Large intestine (tissue), 3 donors: ENCODE data around the gene EVL. TPM values are rescaled to one million over a fixed set of nuclear protein-coding genes. Genes with fewer than 3 reads are reported as not detected.
"Not testable (repeated sequence)": the region's sequence is repeated elsewhere in the genome, so short reads cannot be mapped to it uniquely, and the experiment has no call there.

ENCODE experiments used
- DNase-seq, 2 donors: peaks; one replicate each; pipeline versions ENCODE4 v3.0.0 to v3.0.0-alpha.2; 2013
- H3K27ac ChIP-seq: one replicate; pipeline ENCODE4 v1.5.1; 2013; ENCODE audit warnings: low read length
- H3K27me3 ChIP-seq: 2 replicates; pipeline ENCODE4 v1.6.1; 2013; ENCODE audit warnings: low read length; ENCODE audit not compliant: control insufficient read depth, insufficient read depth
- H3K36me3 ChIP-seq: 2 replicates; pipeline ENCODE4 v1.6.1; 2013; ENCODE audit warnings: low read length; ENCODE audit not compliant: control insufficient read depth, insufficient read depth
- H3K4me1 ChIP-seq: one replicate; pipeline ENCODE4 v1.6.1; 2013; ENCODE audit warnings: low read length; ENCODE audit not compliant: control insufficient read depth, insufficient read depth
- H3K4me3 ChIP-seq: one replicate; pipeline ENCODE4 v1.5.1; 2013; ENCODE audit warnings: low read length
- H3K9me3 ChIP-seq: one replicate; pipeline ENCODE4 v1.6.1; 2013; ENCODE audit warnings: mild to moderate bottlenecking, low read depth, low read length, moderate library complexity; ENCODE audit not compliant: control insufficient read depth
- WGBS: methylation state at CpG from one replicate; pipeline ENCODE4 v1.1.5; 2013; ENCODE audit warnings: low lambda C conversion rate; ENCODE audit not compliant: insufficient coverage; 5-methylcytosine and 5-hydroxymethylcytosine counted together
- polyA plus RNA-seq: library from polyadenylated mRNA; unstranded; fragments of 120-200 nt; gene quantifications from one replicate; pipeline ENCODE4 v1.2.1, GENCODE V29; 2013

The EVL gene
- polyA plus RNA-seq, 1 donor: 119 TPM

GRCh38 chr14:100165831-100166440 is 100.7 kb downstream of the EVL start:
- DNase-seq: no peak
- no CpG with 5 or more reads among the region's 16 CpGs for WGBS
- Histone ChIP-seq H3K9me3 (no peaks in the 10 kb centered on the region), H3K27ac (no peak overlapping the region), H3K27me3 (peaks cover 14% of the 10 kb centered on the region), H3K4me1 (peaks cover 10% of the 10 kb centered on the region), H3K4me3 (peak overlapping the region; percentile 10), H3K36me3 (no peaks in the 10 kb centered on the region)

DNA sequence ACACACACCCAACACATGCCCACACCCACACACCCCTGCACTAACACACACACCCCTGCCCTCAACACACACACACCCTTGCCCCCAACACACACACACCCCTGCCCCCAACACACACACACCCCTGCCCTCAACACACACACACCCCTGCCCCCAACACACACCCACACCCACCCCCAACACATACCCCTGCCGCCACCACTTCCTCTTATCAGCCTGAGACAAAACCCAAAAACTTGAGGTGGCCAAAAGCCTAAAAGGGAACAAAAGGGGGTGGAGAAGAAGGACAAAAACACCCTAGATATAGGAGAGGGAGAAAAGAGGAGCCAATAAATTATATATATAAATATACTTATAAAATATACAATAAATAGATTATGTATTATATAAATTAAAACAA is 103.3 kb downstream of the EVL start:
- no CpG with 5 or more reads among the region's 1 CpG for WGBS
- Histone ChIP-seq H3K4me3 (no peak overlapping the region), H3K27ac (no peak overlapping the region), H3K27me3 (peaks cover 11% of the 10 kb centered on the region), H3K36me3 (no peaks in the 10 kb centered on the region), H3K4me1 (peaks cover 10% of the 10 kb centered on the region), H3K9me3 (no peaks in the 10 kb centered on the region)
- no peak for DNase-seq

DNA sequence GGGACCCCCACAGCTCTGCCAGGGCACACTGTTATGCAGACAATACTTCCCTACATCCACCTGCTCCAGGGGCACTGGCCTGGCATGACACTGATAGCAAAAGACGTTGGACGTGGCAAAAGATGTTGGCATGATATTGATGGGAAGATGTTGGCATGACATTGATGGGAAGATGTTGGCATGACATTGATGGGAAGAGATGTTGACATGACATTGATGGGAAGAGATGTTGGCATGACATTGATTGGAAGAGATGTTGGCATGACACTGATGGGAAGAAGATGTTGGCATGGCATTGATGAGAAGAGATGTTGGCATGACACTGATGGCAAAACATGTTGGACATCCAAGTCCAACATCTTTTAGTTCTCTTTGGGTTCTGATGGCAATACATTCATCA is 105.7 kb downstream of the EVL start:
- WGBS: no CpG with 5 or more reads among the region's 2 CpGs
- Histone ChIP-seq H3K4me1 (peaks cover 6% of the 10 kb centered on the region), H3K9me3 (no peaks in the 10 kb centered on the region), H3K27me3 (peaks cover 8% of the 10 kb centered on the region), H3K4me3 (no peak overlapping the region), H3K27ac (no peak overlapping the region), H3K36me3 (no peaks in the 10 kb centered on the region)
- no peak for DNase-seq

- Histone ChIP-seq H3K4me1 (no peaks in the 10 kb centered on the region), H3K27ac (no peak overlapping the region), H3K27me3 (no peaks in the 10 kb centered on the region), H3K4me3 (no peak overlapping the region), H3K36me3 (no peaks in the 10 kb centered on the region), H3K9me3 (no peaks in the 10 kb centered on the region)
- no peak for DNase-seq
- WGBS: no CpG with 5 or more reads among the region's 5 CpGs
Measured at GRCh38 chr14:100172811-100173210, 107.6 kb downstream of the EVL start.

GRCh38 chr14:100173353-100173752 is 108.1 kb downstream of the EVL start:
- Histone ChIP-seq H3K9me3 (no peaks in the 10 kb centered on the region), H3K36me3 (no peaks in the 10 kb centered on the region), H3K4me1 (no peaks in the 10 kb centered on the region), H3K27ac (no peak overlapping the region), H3K27me3 (no peaks in the 10 kb centered on the region), H3K4me3 (no peak overlapping the region)
- DNase-seq: no peak
- WGBS: 20% methylated on average over 1 of the region's 7 CpGs

GRCh38 chr14:100176811-100177327 is 111.6 kb downstream of the EVL start:
- Histone ChIP-seq H3K36me3 (no peaks in the 10 kb centered on the region), H3K27me3 (no peaks in the 10 kb centered on the region), H3K9me3 (no peaks in the 10 kb centered on the region), H3K4me1 (no peaks in the 10 kb centered on the region), H3K4me3 (no peak overlapping the region), H3K27ac (no peak overlapping the region)
- DNase-seq: no peak
- WGBS: 95% methylated on average over 4 of the region's 14 CpGs

DNA sequence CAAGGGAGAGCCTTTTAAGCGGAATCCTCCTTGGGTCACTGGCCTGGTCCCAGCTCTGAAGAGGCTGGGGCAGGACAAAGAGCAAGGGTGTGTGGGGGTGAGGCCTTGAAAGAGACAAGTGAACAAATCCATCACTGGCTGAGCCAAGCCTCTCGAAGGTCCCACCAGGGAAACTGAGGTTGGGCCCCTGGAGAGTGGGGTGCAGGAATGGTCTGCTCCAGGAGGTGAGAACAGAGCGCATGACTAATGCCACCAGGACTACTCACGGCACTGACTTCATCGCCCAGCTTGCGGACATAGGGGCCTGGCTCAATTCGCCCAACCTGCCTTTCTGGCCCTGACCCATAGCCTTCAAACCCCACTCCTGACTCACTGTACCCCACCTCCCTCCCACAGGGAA is 113.5 kb downstream of the EVL start:
- Histone ChIP-seq H3K9me3 (no peaks in the 10 kb centered on the region), H3K4me1 (no peaks in the 10 kb centered on the region), H3K27ac (no peak overlapping the region), H3K36me3 (no peaks in the 10 kb centered on the region), H3K4me3 (no peak overlapping the region), H3K27me3 (no peaks in the 10 kb centered on the region)
- DNase-seq: no peak
- WGBS: no CpG with 5 or more reads among the region's 7 CpGs

GRCh38 chr14:100180671-100181070 is 115.4 kb downstream of the EVL start:
- not testable (repeated sequence) for H3K36me3 ChIP-seq, H3K9me3 ChIP-seq, H3K27ac ChIP-seq, H3K4me3 ChIP-seq, H3K4me1 ChIP-seq, DNase-seq, H3K27me3 ChIP-seq
- WGBS: no CpG with 5 or more reads among the region's 30 CpGs

- no CpG with 5 or more reads among the region's 4 CpGs for WGBS
Measured at GRCh38 chr14:100181876-100182551, 116.8 kb downstream of the EVL start.

DNA sequence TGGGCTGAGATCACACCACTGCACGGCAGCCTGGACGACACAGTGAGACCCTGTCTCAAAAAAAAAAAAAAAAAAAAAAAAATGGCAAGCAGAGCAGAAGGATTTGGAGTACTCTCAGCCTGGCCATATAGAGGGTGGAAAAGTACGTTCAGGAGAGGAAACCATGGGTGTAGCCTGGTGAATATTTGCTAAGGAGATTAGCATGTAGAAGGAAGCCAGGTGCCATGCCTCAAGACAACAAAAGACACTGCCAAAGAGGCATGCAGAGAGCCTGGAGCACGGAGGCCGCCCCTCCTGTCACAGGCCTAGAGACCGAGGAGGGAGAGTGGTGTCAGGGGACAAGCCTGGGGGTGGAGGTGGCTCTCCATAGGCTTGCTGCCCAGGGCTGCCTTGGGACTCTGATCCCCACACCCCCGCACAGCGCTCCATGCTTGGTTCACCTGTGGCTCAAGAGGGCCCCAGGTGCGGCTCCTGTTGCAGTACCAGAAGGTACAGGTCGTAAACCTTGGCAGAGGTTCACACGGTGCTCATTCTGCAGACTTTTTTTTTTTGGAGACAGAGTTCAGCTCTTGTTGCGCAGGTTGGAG is 122.1 kb downstream of the EVL start:
- Histone ChIP-seq H3K4me1 (peaks cover 24% of the 10 kb centered on the region), H3K4me3 (no peak overlapping the region), H3K9me3 (no peaks in the 10 kb centered on the region), H3K36me3 (no peaks in the 10 kb centered on the region), H3K27ac (peak overlapping the region; percentile 44), H3K27me3 (no peaks in the 10 kb centered on the region)
- peak; percentile 80 to 89 for DNase-seq
- 100% methylated on average over 1 of the region's 12 CpGs for WGBS

More at GRCh38 chr14:100181876-100182551, 116.8 kb downstream of the EVL start:
- not testable (repeated sequence) for H3K4me3 ChIP-seq, H3K36me3 ChIP-seq, H3K9me3 ChIP-seq, H3K27ac ChIP-seq, H3K27me3 ChIP-seq, DNase-seq, H3K4me1 ChIP-seq
